Measurements from ENCODE around the gene TRIM45. TPM values are rescaled to one million over a fixed set of nuclear protein-coding genes. Genes with fewer than 3 reads are reported as not detected.

TRIM45 gene
- total RNA-seq: 2.4 and 5.3 TPM in 2 replicates

GRCh38 chr1:117121589-117122329 is at the start of gene TRIM45:
TRIM45 (minus strand) TSS chr1:117121749; CDS start chr1:117121201, 548 bp downstream.

Other genes starting within 250 kb of the TRIM45 start
- gene PTGFRN, start 211.8 kb downstream of the TRIM45 start, total RNA-seq: 13.1 and 31.5 TPM in 2 replicates
- gene CD101, start 120.0 kb downstream of the TRIM45 start, total RNA-seq: under 0.01 and 0.18 TPM in 2 replicates
- 6.5 and 19.1 TPM in 2 replicates for gene TTF2, start 61.4 kb downstream of the TRIM45 start, total RNA-seq
- not detected in 2 replicates for gene VTCN1, start 89.2 kb upstream of the TRIM45 start, total RNA-seq
- gene MAN1A2, start 245.7 kb upstream of the TRIM45 start, total RNA-seq: 79.3 and 82.0 TPM in 2 replicates

Measured in smooth muscle cell of the umbilical artery (primary cell).